Panc1 (cell line): ENCODE data around the gene MPV17. TPM values are rescaled to one million over a fixed set of nuclear protein-coding genes. Genes with fewer than 3 reads are reported as not detected.

ENCODE experiments used
- ATAC-seq: fragments of 200-7000 bp; cut with Tn5 transposase; 2 replicates; pipeline ENCODE4 v1.9.1; 2020; ENCODE audit warnings: mild to moderate bottlenecking, moderate library complexity
- BruUV-seq: library from RNA; stranded (reverse); fragments of 400-500 nt; replicated peaks from 2 replicates; lab custom pipeline; 2021; lab: Mats Ljungman, UMichigan
- CTCF ChIA-PET: fragments of 300-600 bp; sonication (Branson Sonifier 250); formaldehyde crosslinking; loops from one replicate; lab custom pipeline; 2022; ENCODE audit warnings: antibody characterized with exemption; lab: Charles Lee
- POLR2A ChIA-PET: fragments of 300-600 bp; sonication (Branson Sonifier 250); formaldehyde crosslinking; loops from one replicate; lab custom pipeline; 2022; ENCODE audit warnings: antibody characterized with exemption; lab: Charles Lee
- DNase-seq: peaks from one replicate; pipeline ENCODE4 v3.0.0-alpha.2; 2010; ENCODE audit warnings: low read depth, low spot score
- H3K27ac ChIP-seq: 2 replicates; pipeline ENCODE4 v1.5.1; 2011; ENCODE audit warnings: mild to moderate bottlenecking, low read length, inconsistent platforms
- H3K27me3 ChIP-seq: fragments of 200-500 bp; sonication (Bioruptor generic); 2 replicates; pipeline ENCODE4 v1.6.0; 2014; ENCODE audit warnings: low read length, inconsistent platforms; ENCODE audit not compliant: control insufficient read depth, insufficient read depth
- H3K36me3 ChIP-seq: fragments of 200-500 bp; sonication (Bioruptor generic); 2 replicates; pipeline ENCODE4 v1.5.1; 2014; ENCODE audit warnings: inconsistent platforms, mild to moderate bottlenecking, low read length, moderate library complexity; ENCODE audit not compliant: control insufficient read depth, insufficient read depth
- H3K4me1 ChIP-seq: 2 replicates; pipeline ENCODE4 v1.5.1; 2011; ENCODE audit warnings: inconsistent platforms, mild to moderate bottlenecking, low read length, moderate library complexity; ENCODE audit not compliant: control insufficient read depth, insufficient read depth
- H3K4me3 ChIP-seq, 2 experiments: 2 replicates each; pipeline ENCODE4 v1.5.1; 2011 to 2012; ENCODE audit warnings: low read depth in 2 of 2, low read length in 2 of 2, mild to moderate bottlenecking in 2 of 2, inconsistent platforms in 1 of 2, moderate library complexity in 1 of 2
- H3K9me3 ChIP-seq: fragments of 200-500 bp; sonication (Bioruptor generic); 2 replicates; pipeline ENCODE4 v1.5.1; 2014; ENCODE audit warnings: low read depth, mild to moderate bottlenecking, inconsistent platforms, low read length, moderate library complexity; ENCODE audit not compliant: control insufficient read depth, insufficient read depth
- POLR2AphosphoS5 ChIP-seq: IDR thresholded peaks from 2 replicates; pipeline ENCODE4 v1.6.1; 2012; ENCODE audit warnings: mild to moderate bottlenecking, low read depth, low read length, moderate library complexity
- SIN3A ChIP-seq: IDR thresholded peaks from 2 replicates; pipeline ENCODE4 v1.6.1; 2012; ENCODE audit warnings: low read depth, mild to moderate bottlenecking, low read length, moderate library complexity, borderline replicate concordance; ENCODE audit not compliant: insufficient read depth
- TCF7L2 ChIP-seq: IDR thresholded peaks from 2 replicates; pipeline ENCODE4 v1.6.1; 2011; ENCODE audit warnings: mild to moderate bottlenecking, low read depth, low read length, inconsistent platforms
- in situ Hi-C: cut with HindIII; loops from 2 replicates; pipeline ENCODE4 v1.10.0; 2016; ENCODE audit warnings: low sequenced_read_pairs, low pct_unique_long_range_greater_than_20kb
- intact Hi-C: fragments of 100-400 bp; cut with micrococcal nuclease; formaldehyde crosslinking; loops from one replicate; pipeline ENCODE4 v1.10.0; 2022; ENCODE audit not compliant: unreplicated experiment
- total RNA-seq: library from RNA; stranded (reverse); gene quantifications from one replicate; pipeline ENCODE4 v1.2.1, GENCODE V29; 2021; ENCODE audit not compliant: unreplicated experiment
- TF ChIP-seq, protein P1 (sequence below): fragments of 450-650 bp; IDR thresholded peaks from 2 replicates; pipeline ENCODE4 v1.5.1; 2017; ENCODE audit warnings: mild to moderate bottlenecking
- TF ChIP-seq, protein P2 (sequence below), 2 experiments: IDR thresholded peaks; 2 replicates each; pipeline ENCODE4 v1.6.1; 2011 to 2012; ENCODE audit warnings: low read depth in 2 of 2, control low read depth in 1 of 2, low read length in 1 of 2, mild to moderate bottlenecking in 1 of 2, moderate library complexity in 1 of 2; ENCODE audit not compliant: insufficient read depth in 1 of 2

MPV17 gene
- total RNA-seq, 1 experiment from 2014 or later = 89.5 TPM

DNA sequence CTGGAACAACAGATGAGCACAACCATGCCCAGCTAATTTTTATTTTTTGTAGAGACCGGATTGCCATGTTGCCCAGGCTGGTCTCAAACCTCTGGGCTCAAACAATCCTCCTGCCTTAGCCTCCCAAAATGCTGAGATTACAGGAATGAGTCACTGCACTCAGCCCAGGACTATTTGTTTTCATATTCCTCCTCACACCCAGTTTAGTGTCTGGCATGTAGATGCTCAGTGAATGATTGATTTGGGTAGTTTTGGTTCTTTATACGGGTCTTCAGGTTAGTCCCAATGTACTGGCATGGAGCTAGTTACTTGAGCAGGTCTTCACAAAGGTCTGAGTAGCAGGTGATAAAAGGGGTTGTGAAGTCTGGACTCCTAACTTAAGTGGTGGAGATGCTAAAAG is 41.0 kb upstream of the MPV17 start:
- intact Hi-C loops (no loop called here), in situ Hi-C loops (no loop called here)
- no peak overlapping the region for H3K27ac ChIP-seq
- H3K27me3 ChIP-seq = no peaks in the 10 kb centered on the region
- no peak overlapping the region for H3K4me3 ChIP-seq
- H3K4me1 ChIP-seq = peaks cover 4% of the 10 kb centered on the region; the same call in 1 of the 2 replicates
- TF ChIP-seq, protein P1, sequence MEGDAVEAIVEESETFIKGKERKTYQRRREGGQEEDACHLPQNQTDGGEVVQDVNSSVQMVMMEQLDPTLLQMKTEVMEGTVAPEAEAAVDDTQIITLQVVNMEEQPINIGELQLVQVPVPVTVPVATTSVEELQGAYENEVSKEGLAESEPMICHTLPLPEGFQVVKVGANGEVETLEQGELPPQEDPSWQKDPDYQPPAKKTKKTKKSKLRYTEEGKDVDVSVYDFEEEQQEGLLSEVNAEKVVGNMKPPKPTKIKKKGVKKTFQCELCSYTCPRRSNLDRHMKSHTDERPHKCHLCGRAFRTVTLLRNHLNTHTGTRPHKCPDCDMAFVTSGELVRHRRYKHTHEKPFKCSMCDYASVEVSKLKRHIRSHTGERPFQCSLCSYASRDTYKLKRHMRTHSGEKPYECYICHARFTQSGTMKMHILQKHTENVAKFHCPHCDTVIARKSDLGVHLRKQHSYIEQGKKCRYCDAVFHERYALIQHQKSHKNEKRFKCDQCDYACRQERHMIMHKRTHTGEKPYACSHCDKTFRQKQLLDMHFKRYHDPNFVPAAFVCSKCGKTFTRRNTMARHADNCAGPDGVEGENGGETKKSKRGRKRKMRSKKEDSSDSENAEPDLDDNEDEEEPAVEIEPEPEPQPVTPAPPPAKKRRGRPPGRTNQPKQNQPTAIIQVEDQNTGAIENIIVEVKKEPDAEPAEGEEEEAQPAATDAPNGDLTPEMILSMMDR = no peak
- no peak for TF ChIP-seq TCF7L2
- TF ChIP-seq SIN3A = no peak
- TF ChIP-seq, protein P2, sequence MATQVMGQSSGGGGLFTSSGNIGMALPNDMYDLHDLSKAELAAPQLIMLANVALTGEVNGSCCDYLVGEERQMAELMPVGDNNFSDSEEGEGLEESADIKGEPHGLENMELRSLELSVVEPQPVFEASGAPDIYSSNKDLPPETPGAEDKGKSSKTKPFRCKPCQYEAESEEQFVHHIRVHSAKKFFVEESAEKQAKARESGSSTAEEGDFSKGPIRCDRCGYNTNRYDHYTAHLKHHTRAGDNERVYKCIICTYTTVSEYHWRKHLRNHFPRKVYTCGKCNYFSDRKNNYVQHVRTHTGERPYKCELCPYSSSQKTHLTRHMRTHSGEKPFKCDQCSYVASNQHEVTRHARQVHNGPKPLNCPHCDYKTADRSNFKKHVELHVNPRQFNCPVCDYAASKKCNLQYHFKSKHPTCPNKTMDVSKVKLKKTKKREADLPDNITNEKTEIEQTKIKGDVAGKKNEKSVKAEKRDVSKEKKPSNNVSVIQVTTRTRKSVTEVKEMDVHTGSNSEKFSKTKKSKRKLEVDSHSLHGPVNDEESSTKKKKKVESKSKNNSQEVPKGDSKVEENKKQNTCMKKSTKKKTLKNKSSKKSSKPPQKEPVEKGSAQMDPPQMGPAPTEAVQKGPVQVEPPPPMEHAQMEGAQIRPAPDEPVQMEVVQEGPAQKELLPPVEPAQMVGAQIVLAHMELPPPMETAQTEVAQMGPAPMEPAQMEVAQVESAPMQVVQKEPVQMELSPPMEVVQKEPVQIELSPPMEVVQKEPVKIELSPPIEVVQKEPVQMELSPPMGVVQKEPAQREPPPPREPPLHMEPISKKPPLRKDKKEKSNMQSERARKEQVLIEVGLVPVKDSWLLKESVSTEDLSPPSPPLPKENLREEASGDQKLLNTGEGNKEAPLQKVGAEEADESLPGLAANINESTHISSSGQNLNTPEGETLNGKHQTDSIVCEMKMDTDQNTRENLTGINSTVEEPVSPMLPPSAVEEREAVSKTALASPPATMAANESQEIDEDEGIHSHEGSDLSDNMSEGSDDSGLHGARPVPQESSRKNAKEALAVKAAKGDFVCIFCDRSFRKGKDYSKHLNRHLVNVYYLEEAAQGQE (IDR thresholded peaks at IDR 0.05; ENCODE audit: insufficient read depth in 1 of 2, low read depth in 2 of 2, low read length in 1 of 2) = no peak
- no peak for TF ChIP-seq POLR2AphosphoS5
- DNase-seq (no peak), ATAC-seq (no peak)
- ChIA-PET CTCF (no interaction called here), POLR2A (interaction anchor here (0.7 kb wide), 1 partner anchor 55 kb away, joined by 12 read pairs; no protein-coding TSS in a partner anchor)
- H3K36me3 ChIP-seq = peaks cover 13% of the 10 kb centered on the region
- no TSS peak for BruUV-seq
- no peaks in the 10 kb centered on the region for H3K9me3 ChIP-seq

DNA sequence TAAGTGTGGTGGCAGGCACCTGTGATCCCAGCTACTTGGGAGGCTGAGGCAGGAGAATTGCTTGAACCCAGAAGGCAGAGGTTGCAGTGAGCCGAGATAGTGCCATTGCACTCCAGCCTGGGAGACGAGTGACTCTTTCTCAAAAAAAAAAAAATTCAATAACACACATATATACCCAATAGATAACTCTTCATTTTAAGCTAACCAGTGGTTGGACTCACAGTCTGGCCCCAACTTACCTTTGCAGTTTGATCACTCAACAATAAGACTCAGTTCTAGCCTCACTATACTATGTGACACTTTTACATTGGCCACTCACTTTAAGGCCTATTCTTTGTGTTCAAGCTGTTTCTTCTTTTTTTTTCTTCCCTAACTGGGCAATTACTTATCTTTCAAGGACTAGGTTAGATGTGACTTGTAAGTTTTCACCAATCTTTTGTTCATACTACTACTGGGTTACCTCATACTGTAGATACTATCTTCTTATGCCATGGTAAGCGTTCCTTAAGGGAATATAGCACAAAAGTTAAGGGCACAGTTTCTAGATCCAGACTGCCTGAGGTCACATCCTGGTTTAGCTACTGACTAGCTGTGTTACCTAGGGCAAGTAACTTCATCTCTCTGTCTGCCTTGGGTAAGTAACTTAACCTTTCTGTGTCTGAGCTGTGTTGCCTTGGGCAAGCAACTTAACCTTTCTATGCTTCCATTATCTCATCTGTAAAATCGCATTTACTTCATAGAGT is 40.0 kb upstream of the MPV17 start:
- no peak overlapping the region for H3K4me3 ChIP-seq
- intact Hi-C loops (no loop called here), in situ Hi-C loops (no loop called here)
- TF ChIP-seq, protein P1 = no peak
- TF ChIP-seq SIN3A (no peak), TCF7L2 (no peak), POLR2AphosphoS5 (no peak; the same call in 1 of the 2 replicates)
- TF ChIP-seq, protein P2 (IDR thresholded peaks at IDR 0.05; ENCODE audit: insufficient read depth in 1 of 2, low read depth in 2 of 2, low read length in 1 of 2) = no peak
- no peaks in the 10 kb centered on the region for H3K27me3 ChIP-seq
- ChIA-PET CTCF (no interaction called here), POLR2A (no interaction called here)
- no peak for DNase-seq
- H3K27ac ChIP-seq = no peak overlapping the region
- H3K9me3 ChIP-seq = no peaks in the 10 kb centered on the region
- no TSS peak for BruUV-seq
- ATAC-seq = no peak
- H3K4me1 ChIP-seq = no peaks in the 10 kb centered on the region
- H3K36me3 ChIP-seq = peaks cover 10% of the 10 kb centered on the region
